Astrocyte (in vitro differentiated cells and primary cell): ENCODE results near the gene CCDC137.

Experiments
- CTCF ChIP-seq: IDR thresholded peaks from 2 replicates; pipeline ENCODE4 v1.5.1; 2011; ENCODE audit warnings: low read depth, mild to moderate bottlenecking, inconsistent platforms, low read length, moderate library complexity; ENCODE audit not compliant: insufficient read depth
- EZH2 ChIP-seq: IDR thresholded peaks from 2 replicates; pipeline ENCODE4 v1.6.1; 2012; ENCODE audit warnings: mild to moderate bottlenecking, low read length, inconsistent platforms; ENCODE audit not compliant: insufficient read depth

GRCh38 chr17:81640011-81640410 lies 26.5 kb upstream of the CCDC137 start:
- TF ChIP-seq CTCF (no peak), EZH2 (no peak)
